K562 treated with DMSO at 1 percent for 12 hours (cell line): ENCODE results near the gene GPR17. TPM values are rescaled to one million over a fixed set of nuclear protein-coding genes. Genes with fewer than 3 reads are reported as not detected.

Experiments used
- total RNA-seq: library from RNA; unstranded; fragments of 300-600 nt; gene quantifications from 2 replicates; pipeline ENCODE4 v1.2.3, GENCODE V29; 2022; ENCODE audit not compliant: insufficient read depth

Gene GPR17, protein sequence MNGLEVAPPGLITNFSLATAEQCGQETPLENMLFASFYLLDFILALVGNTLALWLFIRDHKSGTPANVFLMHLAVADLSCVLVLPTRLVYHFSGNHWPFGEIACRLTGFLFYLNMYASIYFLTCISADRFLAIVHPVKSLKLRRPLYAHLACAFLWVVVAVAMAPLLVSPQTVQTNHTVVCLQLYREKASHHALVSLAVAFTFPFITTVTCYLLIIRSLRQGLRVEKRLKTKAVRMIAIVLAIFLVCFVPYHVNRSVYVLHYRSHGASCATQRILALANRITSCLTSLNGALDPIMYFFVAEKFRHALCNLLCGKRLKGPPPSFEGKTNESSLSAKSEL
- total RNA-seq, result not detected in 2 replicates

GRCh38 chr2:127645395-127646291, at the start of gene GPR17:
Gene GPR17 (plus strand): TSS chr2:127646153. CDS start chr2:127650736, 4,583 bp downstream.

DNA sequence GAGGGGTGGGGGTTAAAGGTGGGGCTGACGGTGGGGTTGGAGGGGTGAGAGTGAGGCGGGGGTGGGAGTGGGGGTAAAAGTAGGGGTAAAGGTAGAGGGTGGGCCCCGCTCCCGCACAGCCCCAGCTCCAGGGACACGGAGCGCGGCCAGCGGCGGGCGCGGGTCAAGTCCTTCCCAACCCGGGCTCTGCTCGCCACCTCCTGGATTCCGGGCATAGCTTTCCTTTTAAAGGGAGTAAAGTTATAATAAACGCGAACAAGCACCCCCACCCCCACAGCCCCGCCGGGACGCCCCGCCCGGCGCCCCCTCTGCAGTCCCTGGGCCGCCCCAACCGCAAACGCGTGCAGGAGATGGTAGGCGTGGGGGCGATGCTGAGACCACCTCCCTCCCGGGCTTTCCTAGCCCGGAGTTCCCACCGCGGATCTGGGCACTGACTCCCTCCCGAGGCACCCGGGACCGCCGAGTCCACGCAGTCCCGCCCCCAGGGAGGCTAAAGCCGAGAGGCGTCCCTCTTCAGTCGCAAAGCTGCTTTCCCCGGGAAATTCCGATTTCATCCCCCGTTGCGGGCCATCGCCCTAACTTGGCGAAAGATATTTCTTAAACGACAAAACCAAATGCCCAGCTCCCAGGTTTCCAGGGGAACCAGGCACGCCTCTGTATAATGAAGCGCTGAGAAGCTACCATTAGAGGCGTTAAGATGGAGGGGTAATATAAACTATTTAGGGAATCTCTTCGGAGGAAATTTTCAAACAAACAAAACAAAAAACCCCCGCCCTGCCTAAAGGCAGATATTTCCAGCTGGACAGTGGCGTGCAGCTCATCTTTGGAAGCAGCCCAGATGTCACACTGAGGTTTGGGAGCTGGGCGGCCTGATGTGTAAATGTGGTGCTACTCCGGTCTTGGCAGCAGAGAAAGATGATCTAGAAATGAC, 29.6 kb downstream of the GPR17 start, which contains the start of gene LIMS2:
Gene LIMS2, minus strand, starts transcription at position 200 of the 931 bp plus-strand sequence. CDS start 506 bp downstream, outside the sequence.

GRCh38 chr2:127701193-127701650, 55.3 kb downstream of the GPR17 start, which contains the start of gene SFT2D3:
Gene SFT2D3 (plus strand): TSS chr2:127701497. CDS start chr2:127701529, 32 bp downstream.

Other genes with a start within 250 kb of the GPR17 start
- gene PROC, start 227.7 kb upstream of the GPR17 start, total RNA-seq, result not detected in 2 replicates
- 22.4 and 43.1 TPM in 2 replicates for gene IWS1, start 119.7 kb upstream of the GPR17 start, total RNA-seq
- gene MYO7B, start 110.5 kb upstream of the GPR17 start, total RNA-seq, result not detected in 2 replicates
- gene LIMS2, start 29.4 kb downstream of the GPR17 start, total RNA-seq, result not detected in 2 replicates
- 10.1 and 11.3 TPM in 2 replicates for gene SFT2D3, start 55.3 kb downstream of the GPR17 start, total RNA-seq
- 9.5 and 19.6 TPM in 2 replicates for gene WDR33, start 165.0 kb downstream of the GPR17 start, total RNA-seq
- gene POLR2D, start 212.0 kb downstream of the GPR17 start, total RNA-seq, result 22.1 and 35.3 TPM in 2 replicates
- 4.5 and 11.4 TPM in 2 replicates for gene AMMECR1L, start 239.8 kb downstream of the GPR17 start, total RNA-seq